ENCODE data around the gene ABLIM2.

Gene ABLIM2

GRCh38 chr4:8135666-8136065 lies 22.9 kb downstream of the ABLIM2 start:
- H3K27ac ChIP-seq (ENCODE audit: low read depth, low read length): no peak overlapping the region

GRCh38 chr4:8133897-8134563 lies 24.6 kb downstream of the ABLIM2 start:
- Histone ChIP-seq H3K27ac (ENCODE audit: low read depth, low read length) (no peak overlapping the region), H3K9ac (ENCODE audit: low read length) (no peak overlapping the region)

More at GRCh38 chr4:8135666-8136065, 22.9 kb downstream of the ABLIM2 start:
- no peak overlapping the region for H3K4me3 ChIP-seq (ENCODE audit: low read length)
- H3K9ac ChIP-seq (ENCODE audit: low read length): no peak overlapping the region
- no peaks in the 10 kb centered on the region for H3K4me1 ChIP-seq (ENCODE audit: control insufficient read depth, insufficient read depth, low read length)
- H3K36me3 ChIP-seq (ENCODE audit: control insufficient read depth, insufficient read depth, low read length): no peaks in the 10 kb centered on the region
- no peaks in the 10 kb centered on the region for H3K27me3 ChIP-seq (ENCODE audit: control insufficient read depth, insufficient read depth, low read length)

DNA sequence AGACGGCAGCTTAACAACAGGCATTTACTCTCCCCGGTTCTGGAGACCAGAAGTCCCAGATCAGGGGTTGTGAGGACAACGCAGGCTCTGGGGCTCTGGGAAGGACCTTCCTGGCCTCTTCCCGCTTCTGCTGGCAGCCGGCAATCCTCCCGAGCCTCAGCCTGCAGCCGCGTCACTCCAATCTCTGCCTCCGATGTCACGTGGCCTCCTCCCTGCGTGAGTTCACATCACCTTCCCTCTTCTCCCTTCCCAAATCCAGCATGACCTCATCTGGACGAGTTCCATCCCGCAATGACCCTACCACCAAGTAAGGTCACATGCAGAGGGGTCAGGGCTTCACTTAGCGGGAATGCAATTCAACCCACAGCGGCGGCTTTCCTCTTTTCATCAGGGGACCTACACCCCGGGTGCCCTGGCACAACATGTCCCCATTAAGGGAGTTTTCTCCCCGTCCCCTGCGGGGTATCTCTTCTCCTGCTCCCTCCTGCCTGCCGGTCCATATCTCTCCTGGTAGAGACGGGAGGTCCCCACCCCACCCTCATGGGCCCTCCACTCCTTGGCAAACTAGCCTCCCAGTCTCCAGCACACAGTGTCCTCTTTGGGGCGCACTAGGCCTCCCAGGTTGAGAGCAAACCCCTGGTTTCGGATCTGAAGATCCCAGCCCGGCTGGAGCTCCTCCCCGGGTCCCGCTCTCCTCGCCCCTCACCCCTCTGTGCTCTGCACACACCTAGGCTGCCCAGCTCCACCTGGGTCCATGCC lies 25.5 kb downstream of the ABLIM2 start:
- H3K27ac ChIP-seq (ENCODE audit: low read depth, low read length): no peak overlapping the region
- H3K36me3 ChIP-seq (ENCODE audit: control insufficient read depth, insufficient read depth, low read length): no peaks in the 10 kb centered on the region
- H3K4me3 ChIP-seq (ENCODE audit: low read length): no peak overlapping the region
- no peaks in the 10 kb centered on the region for H3K4me1 ChIP-seq (ENCODE audit: control insufficient read depth, insufficient read depth, low read length)
- H3K27me3 ChIP-seq (ENCODE audit: control insufficient read depth, insufficient read depth, low read length): no peaks in the 10 kb centered on the region
- H3K9ac ChIP-seq (ENCODE audit: low read length): no peak overlapping the region

More at GRCh38 chr4:8133897-8134563, 24.6 kb downstream of the ABLIM2 start:
- H3K27me3 ChIP-seq (ENCODE audit: control insufficient read depth, insufficient read depth, low read length): no peaks in the 10 kb centered on the region
- no peaks in the 10 kb centered on the region for H3K36me3 ChIP-seq (ENCODE audit: control insufficient read depth, insufficient read depth, low read length)
- no peaks in the 10 kb centered on the region for H3K4me1 ChIP-seq (ENCODE audit: control insufficient read depth, insufficient read depth, low read length)
- no peak overlapping the region for H3K4me3 ChIP-seq (ENCODE audit: low read length)

DNA sequence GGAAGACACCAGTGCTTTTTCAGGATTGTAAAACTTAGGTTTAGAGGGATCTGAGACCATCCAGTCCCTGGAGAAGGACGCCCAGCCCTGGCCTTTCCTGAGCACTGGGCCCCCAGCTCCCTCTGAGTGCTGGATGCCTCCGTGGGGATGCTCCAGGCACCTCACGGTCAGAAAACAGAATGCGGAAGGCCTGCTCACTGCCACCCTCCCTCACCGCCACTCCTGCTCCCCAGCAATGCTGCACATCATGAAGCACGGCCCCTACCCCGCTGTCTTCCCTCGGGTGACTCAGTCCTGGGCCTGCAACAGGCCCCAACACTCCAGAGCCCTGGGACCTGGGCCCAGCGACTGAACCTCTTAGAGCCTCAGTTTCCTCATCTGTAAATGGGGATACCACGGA lies 26.2 kb downstream of the ABLIM2 start:
- Histone ChIP-seq H3K27me3 (ENCODE audit: control insufficient read depth, insufficient read depth, low read length) (no peaks in the 10 kb centered on the region), H3K36me3 (ENCODE audit: control insufficient read depth, insufficient read depth, low read length) (no peaks in the 10 kb centered on the region), H3K4me3 (ENCODE audit: low read length) (no peak overlapping the region), H3K27ac (ENCODE audit: low read depth, low read length) (no peak overlapping the region), H3K9ac (ENCODE audit: low read length) (no peak overlapping the region), H3K4me1 (ENCODE audit: control insufficient read depth, insufficient read depth, low read length) (no peaks in the 10 kb centered on the region)

- H3K27ac ChIP-seq (ENCODE audit: low read depth, low read length): no peak overlapping the region
- no peaks in the 10 kb centered on the region for H3K4me1 ChIP-seq (ENCODE audit: control insufficient read depth, insufficient read depth, low read length)
- H3K27me3 ChIP-seq (ENCODE audit: control insufficient read depth, insufficient read depth, low read length): no peaks in the 10 kb centered on the region
- no peaks in the 10 kb centered on the region for H3K36me3 ChIP-seq (ENCODE audit: control insufficient read depth, insufficient read depth, low read length)
- H3K9ac ChIP-seq (ENCODE audit: low read length): no peak overlapping the region
- no peak overlapping the region for H3K4me3 ChIP-seq (ENCODE audit: low read length)
Observed at GRCh38 chr4:8131826-8132225, 26.8 kb downstream of the ABLIM2 start.

GRCh38 chr4:8131210-8131609 lies 27.4 kb downstream of the ABLIM2 start:
- Histone ChIP-seq H3K36me3 (ENCODE audit: control insufficient read depth, insufficient read depth, low read length) (no peaks in the 10 kb centered on the region), H3K27me3 (ENCODE audit: control insufficient read depth, insufficient read depth, low read length) (no peaks in the 10 kb centered on the region), H3K27ac (ENCODE audit: low read depth, low read length) (no peak overlapping the region), H3K9ac (ENCODE audit: low read length) (no peak overlapping the region), H3K4me3 (ENCODE audit: low read length) (no peak overlapping the region), H3K4me1 (ENCODE audit: control insufficient read depth, insufficient read depth, low read length) (no peaks in the 10 kb centered on the region)

DNA sequence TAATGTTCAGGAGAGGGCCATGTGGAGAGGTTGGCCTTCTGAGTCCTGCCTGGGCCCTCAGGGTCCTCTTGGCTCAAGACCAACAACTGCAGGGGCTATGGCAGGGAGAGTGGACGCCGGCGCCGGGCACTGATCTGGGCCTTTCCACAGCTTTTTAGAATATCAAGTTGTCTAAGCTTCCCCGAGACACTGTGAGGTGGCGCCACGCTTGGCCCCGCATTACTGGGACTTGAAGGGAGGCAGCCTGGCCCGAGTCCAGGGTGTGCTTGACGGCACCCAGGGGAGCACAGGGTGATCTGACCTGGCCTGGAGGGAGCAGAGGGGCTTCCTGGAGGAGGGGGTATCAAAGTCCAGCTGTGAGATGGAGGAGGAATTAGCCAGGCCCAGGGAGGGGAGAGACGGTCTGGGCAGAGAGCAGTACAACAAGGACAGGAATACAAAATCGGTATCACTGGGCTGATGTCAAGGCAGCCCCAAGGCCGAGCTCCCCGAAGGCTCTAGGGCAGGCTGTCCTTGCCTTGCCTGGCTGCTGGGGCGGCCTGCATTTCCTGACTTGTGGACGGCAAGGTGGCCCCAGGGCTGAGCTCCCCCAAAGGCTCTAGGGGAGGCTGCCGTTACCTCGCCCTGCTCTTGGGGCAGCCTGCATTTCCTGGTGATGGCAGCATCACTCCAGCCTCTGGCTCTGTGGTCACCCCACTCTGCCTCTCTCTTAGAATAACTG lies 28.1 kb downstream of the ABLIM2 start:
- H3K27ac ChIP-seq (ENCODE audit: low read depth, low read length): no peak overlapping the region
- no peaks in the 10 kb centered on the region for H3K27me3 ChIP-seq (ENCODE audit: control insufficient read depth, insufficient read depth, low read length)
- H3K4me3 ChIP-seq (ENCODE audit: low read length): no peak overlapping the region
- no peaks in the 10 kb centered on the region for H3K36me3 ChIP-seq (ENCODE audit: control insufficient read depth, insufficient read depth, low read length)
- no peaks in the 10 kb centered on the region for H3K4me1 ChIP-seq (ENCODE audit: control insufficient read depth, insufficient read depth, low read length)
- H3K9ac ChIP-seq (ENCODE audit: low read length): no peak overlapping the region

- Histone ChIP-seq H3K9ac (ENCODE audit: low read length) (no peak overlapping the region), H3K36me3 (ENCODE audit: control insufficient read depth, insufficient read depth, low read length) (no peaks in the 10 kb centered on the region), H3K27me3 (ENCODE audit: control insufficient read depth, insufficient read depth, low read length) (no peaks in the 10 kb centered on the region), H3K4me1 (ENCODE audit: control insufficient read depth, insufficient read depth, low read length) (no peaks in the 10 kb centered on the region), H3K4me3 (ENCODE audit: low read length) (no peak overlapping the region), H3K27ac (ENCODE audit: low read depth, low read length) (no peak overlapping the region)
Observed at GRCh38 chr4:8129785-8130184, 28.8 kb downstream of the ABLIM2 start.

- H3K36me3 ChIP-seq (ENCODE audit: control insufficient read depth, insufficient read depth, low read length): no peaks in the 10 kb centered on the region
- H3K4me1 ChIP-seq (ENCODE audit: control insufficient read depth, insufficient read depth, low read length): no peaks in the 10 kb centered on the region
- no peak overlapping the region for H3K27ac ChIP-seq (ENCODE audit: low read depth, low read length)
- H3K4me3 ChIP-seq (ENCODE audit: low read length): no peak overlapping the region
- no peak overlapping the region for H3K9ac ChIP-seq (ENCODE audit: low read length)
- no peaks in the 10 kb centered on the region for H3K27me3 ChIP-seq (ENCODE audit: control insufficient read depth, insufficient read depth, low read length)
Observed at GRCh38 chr4:8129136-8129535, 29.5 kb downstream of the ABLIM2 start.

- H3K27me3 ChIP-seq (ENCODE audit: control insufficient read depth, insufficient read depth, low read length): no peaks in the 10 kb centered on the region
- H3K4me1 ChIP-seq (ENCODE audit: control insufficient read depth, insufficient read depth, low read length): no peaks in the 10 kb centered on the region
- H3K36me3 ChIP-seq (ENCODE audit: control insufficient read depth, insufficient read depth, low read length): no peaks in the 10 kb centered on the region
- no peak overlapping the region for H3K4me3 ChIP-seq (ENCODE audit: low read length)
- no peak overlapping the region for H3K9ac ChIP-seq (ENCODE audit: low read length)
- H3K27ac ChIP-seq (ENCODE audit: low read depth, low read length): no peak overlapping the region
Observed at GRCh38 chr4:8128100-8128856, 30.3 kb downstream of the ABLIM2 start.

GRCh38 chr4:8127051-8127826 lies 31.4 kb downstream of the ABLIM2 start:
- H3K27me3 ChIP-seq (ENCODE audit: control insufficient read depth, insufficient read depth, low read length): no peaks in the 10 kb centered on the region
- H3K4me3 ChIP-seq (ENCODE audit: low read length): no peak overlapping the region
- no peak overlapping the region for H3K27ac ChIP-seq (ENCODE audit: low read depth, low read length)

More at GRCh38 chr4:8127051-8127826, 31.4 kb downstream of the ABLIM2 start:
- Histone ChIP-seq H3K4me1 (ENCODE audit: control insufficient read depth, insufficient read depth, low read length) (no peaks in the 10 kb centered on the region), H3K9ac (ENCODE audit: low read length) (no peak overlapping the region), H3K36me3 (ENCODE audit: control insufficient read depth, insufficient read depth, low read length) (no peaks in the 10 kb centered on the region)

All from rectal smooth muscle tissue (tissue), 1 donor.